Mesodermal cell (in vitro differentiated cells): ENCODE measurements around the gene ATG7.

Experiments used
- H3K27ac ChIP-seq: 2 replicates; pipeline ENCODE4 v1.7.0; 2013; ENCODE audit warnings: mild to moderate bottlenecking, low read depth, low read length, moderate library complexity; ENCODE audit not compliant: severe bottlenecking
- H3K36me3 ChIP-seq: 2 replicates; pipeline ENCODE4 v1.7.1; 2013; ENCODE audit warnings: mild to moderate bottlenecking, low read length, moderate library complexity; ENCODE audit not compliant: control insufficient read depth, insufficient read depth
- H3K4me1 ChIP-seq: one replicate; pipeline ENCODE4 v1.7.1; 2013; ENCODE audit warnings: mild to moderate bottlenecking, low read length; ENCODE audit not compliant: insufficient read depth, control insufficient read depth, poor library complexity, severe bottlenecking
- H3K4me3 ChIP-seq: 2 replicates; pipeline ENCODE4 v1.7.0; 2013; ENCODE audit warnings: low read length, control low read depth, mild to moderate bottlenecking; ENCODE audit not compliant: insufficient read depth, poor library complexity, severe bottlenecking; ENCODE audit errors: extremely low read depth
- H3K9me3 ChIP-seq: 2 replicates; pipeline ENCODE4 v1.7.1; 2013; ENCODE audit warnings: mild to moderate bottlenecking, low read length, moderate library complexity; ENCODE audit not compliant: control insufficient read depth
- WGBS, 2 experiments: methylation state at CpG; one replicate each; pipeline ENCODE4 v1.1.5; 2013; ENCODE audit warnings: missing lambda C conversion rate in 2 of 2; ENCODE audit not compliant: insufficient coverage in 2 of 2; 5-methylcytosine and 5-hydroxymethylcytosine counted together

Gene ATG7

DNA sequence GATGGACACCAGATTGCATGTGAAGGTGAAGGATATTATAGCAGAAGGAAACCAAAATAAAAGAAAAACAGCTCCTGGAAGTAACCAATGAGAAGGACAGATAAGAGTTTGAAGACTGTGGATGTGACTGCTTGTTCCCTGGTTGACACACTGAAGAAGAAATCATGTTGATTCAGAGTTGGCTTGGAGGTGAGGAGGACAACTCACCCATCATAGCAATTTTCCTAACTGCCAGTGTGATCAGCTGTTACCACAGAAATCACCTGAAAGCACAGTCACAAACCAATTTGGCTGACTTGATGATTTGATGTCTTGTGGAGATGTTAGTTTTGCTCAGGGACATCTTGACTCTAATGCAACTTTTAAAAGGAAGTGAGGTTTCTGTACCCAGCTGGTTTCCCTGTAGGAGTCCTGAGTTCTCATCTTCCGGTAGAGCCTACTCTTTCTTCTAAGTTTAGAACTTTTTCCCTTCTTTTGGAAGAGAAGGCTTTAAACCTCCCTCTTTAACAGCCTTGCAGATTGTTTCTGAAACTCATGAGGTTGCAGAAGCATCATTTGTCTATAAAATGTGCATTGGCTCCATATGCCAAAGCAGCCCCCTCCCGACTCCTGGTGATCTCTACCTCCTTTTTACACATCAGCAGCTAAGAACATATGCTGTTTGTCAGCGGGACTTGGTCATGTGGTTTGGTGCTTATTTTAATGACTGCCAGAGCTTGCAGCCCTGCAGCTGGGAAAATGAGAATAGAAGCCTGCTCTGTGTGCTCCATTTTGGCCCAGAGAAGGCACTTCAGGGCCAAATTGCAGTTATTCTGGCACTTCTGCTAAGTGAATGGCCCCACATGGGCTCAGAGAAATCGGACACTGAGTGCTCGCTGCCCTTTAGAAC is 10.3 kb downstream of the ATG7 start:
- H3K9me3 ChIP-seq = no peaks in the 10 kb centered on the region
- H3K36me3 ChIP-seq = peaks cover 34% of the 10 kb centered on the region
- 65 to 94% methylated on average over 2 to 4 of the region's 5 CpGs for whole genome bisulfite sequencing, 2 experiments
- no peak overlapping the region for H3K27ac ChIP-seq
- peaks cover 15% of the 10 kb centered on the region for H3K4me1 ChIP-seq
- no peak overlapping the region for H3K4me3 ChIP-seq

DNA sequence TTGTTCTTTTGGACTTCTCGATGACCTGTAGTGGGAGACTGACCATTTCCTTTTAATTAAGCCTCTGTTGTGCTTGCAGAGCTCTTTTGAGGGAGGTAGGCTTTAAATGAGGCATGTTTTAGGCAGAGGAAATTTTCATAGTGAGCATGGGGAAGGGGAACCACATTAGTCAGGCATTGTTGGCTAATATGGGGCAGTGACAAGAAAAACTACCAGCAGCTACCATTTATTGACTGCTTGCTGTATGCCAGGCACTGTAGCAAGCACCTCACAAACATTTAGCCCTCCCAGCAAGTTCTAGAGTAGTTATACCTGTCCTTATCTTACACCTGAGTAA is 10.9 kb downstream of the ATG7 start:
- peaks cover 21% of the 10 kb centered on the region for H3K4me1 ChIP-seq
- no peak overlapping the region for H3K27ac ChIP-seq
- H3K9me3 ChIP-seq = no peaks in the 10 kb centered on the region
- H3K36me3 ChIP-seq = peaks cover 34% of the 10 kb centered on the region
- 92 to 100% methylated on average over 1 of the region's 1 CpG for WGBS, 2 experiments
- no peak overlapping the region for H3K4me3 ChIP-seq

DNA sequence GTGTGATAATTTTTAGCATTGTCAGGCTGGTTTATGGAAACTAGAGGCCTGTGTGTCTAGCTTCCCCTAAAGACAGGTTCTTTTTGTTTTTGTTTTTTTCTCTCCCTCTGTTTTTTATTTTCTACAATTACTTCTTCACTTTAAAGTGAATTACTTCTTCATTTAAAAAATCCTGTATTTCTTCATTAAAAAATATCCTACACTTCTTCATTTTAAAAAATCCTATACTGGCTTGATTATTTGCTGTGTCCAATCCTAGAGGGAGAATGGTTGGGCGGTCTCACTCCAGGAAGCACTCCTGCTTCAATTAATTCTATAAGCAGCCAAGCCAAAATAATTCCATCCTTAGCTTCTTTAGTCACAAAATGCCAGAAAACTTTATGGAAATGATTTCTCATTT is 11.8 kb downstream of the ATG7 start:
- no peak overlapping the region for H3K27ac ChIP-seq
- H3K4me1 ChIP-seq = peaks cover 23% of the 10 kb centered on the region
- WGBS, 2 experiments = no CpG with 5 or more reads among the region's 1 CpG

DNA sequence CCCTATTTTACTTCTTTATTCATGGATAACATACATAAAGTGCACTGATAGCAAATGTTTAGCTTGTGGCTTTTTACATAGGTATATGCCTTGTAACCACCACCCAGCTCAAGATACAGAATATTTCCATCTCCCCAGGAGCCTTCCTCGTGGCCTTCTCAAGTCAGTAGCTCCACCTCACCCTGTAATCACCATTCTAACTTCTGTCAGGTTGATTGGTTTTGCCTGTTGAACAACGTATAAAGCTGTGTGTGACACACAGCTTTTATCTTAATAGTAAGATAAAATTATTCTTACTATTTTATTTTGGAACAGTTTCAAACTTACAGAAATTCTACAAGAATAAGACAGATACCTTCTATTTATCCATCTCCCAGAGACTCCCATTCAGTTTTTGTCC is 13.3 kb downstream of the ATG7 start:
- Histone ChIP-seq H3K4me3 (no peak overlapping the region), H3K27ac (no peak overlapping the region), H3K36me3 (peaks cover 34% of the 10 kb centered on the region), H3K9me3 (no peaks in the 10 kb centered on the region), H3K4me1 (peaks cover 36% of the 10 kb centered on the region)
- 89% methylated on average over 1 of the region's 2 CpGs; no CpG with 5 or more reads in 1 of the 2 experiments for WGBS, 2 experiments

More for the DNA sequence above, 11.8 kb downstream of the ATG7 start:
- H3K9me3 ChIP-seq = no peaks in the 10 kb centered on the region
- H3K4me3 ChIP-seq = no peak overlapping the region
- peaks cover 34% of the 10 kb centered on the region for H3K36me3 ChIP-seq

DNA sequence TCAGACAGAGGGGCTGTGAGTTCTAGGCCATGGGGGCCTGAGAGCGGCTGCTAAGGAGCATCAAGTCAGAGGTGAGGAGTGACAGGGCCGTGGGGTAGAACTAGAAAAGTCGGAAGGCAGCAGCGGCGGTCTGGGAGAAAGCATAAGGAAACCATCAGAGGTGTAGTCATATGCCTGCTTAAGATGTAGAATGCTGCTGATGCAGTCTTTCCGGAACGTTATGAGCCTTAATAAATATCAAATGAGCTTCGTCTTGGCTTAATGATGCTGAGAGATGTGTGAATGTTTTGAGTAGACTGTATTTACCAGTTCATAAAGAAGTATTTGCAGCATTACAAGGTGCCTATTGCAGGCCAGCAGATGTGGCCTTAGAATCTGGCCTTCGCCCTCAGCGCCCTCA is 15.2 kb downstream of the ATG7 start:
- H3K9me3 ChIP-seq = no peaks in the 10 kb centered on the region
- H3K4me1 ChIP-seq = peaks cover 40% of the 10 kb centered on the region
- WGBS, 2 experiments = 94 to 99% methylated on average over 8 of the region's 10 CpGs
- H3K36me3 ChIP-seq = peaks cover 25% of the 10 kb centered on the region
- no peak overlapping the region for H3K4me3 ChIP-seq
- peak overlapping the region; percentile 85 for H3K27ac ChIP-seq

DNA sequence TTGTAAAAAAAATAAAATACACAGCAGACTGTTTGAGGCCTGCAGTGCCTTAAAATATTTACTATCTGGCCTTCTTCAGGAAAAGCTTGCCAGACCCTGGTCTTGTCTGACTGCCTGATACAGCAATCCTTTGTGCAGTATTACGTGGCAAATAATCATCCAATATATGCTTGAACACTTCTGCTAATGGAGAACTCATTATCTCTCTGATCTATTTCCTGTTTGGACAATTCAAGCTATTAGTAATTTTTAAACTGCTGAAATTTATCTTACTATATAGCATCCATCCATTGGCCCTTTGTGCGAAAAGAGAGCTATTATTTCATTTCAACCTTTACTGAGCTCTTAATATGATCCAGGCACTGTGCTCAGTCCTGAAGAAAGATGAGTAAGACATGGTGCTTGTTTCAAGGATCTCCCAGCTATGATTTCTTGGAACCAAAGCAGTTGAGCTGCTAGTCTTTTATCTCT is 15.9 kb downstream of the ATG7 start:
- H3K36me3 ChIP-seq = peaks cover 18% of the 10 kb centered on the region
- H3K27ac ChIP-seq = peak overlapping the region; percentile 85
- no peaks in the 10 kb centered on the region for H3K9me3 ChIP-seq
- H3K4me3 ChIP-seq = no peak overlapping the region
- H3K4me1 ChIP-seq = peaks cover 40% of the 10 kb centered on the region
- 86 to 100% methylated on average over 1 of the region's 2 CpGs for WGBS, 2 experiments

DNA sequence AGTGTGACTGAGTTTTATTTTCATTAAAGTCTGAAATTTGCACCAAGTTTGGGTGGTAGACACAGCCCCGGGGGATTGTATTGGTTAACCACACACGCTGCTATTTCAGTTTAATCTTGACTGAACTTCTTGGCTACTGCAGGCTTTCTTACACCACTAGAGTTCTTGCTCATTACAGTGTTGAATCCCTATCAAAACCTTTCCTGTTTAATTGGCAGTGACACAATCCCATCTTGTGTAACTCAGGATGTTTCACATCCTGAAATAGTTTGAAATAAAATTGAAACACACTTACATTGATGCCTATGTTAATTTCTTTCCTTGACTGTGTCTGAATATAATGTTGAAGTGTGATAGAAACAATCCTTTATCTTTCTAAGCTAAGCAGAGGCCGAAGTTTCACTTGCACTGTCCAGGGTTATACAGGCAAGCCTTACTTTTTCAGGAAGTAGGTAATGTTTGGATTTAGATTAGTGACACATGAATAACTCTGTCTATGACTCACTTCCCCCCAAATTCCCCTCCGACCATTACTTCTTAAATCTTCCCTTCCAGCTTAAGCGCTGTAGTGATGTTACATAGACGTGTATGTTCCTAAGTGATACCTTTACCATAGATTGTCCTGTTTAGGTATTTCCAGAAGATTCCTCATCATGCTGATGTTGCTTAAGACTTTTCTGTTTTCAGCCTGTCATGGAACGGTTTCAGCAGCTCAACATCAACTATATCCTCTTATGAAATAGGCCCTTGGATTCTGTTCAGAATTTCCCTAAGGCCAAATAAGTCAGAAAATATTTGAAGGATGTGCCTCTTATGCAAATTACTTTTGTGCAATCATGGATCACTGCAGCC is 16.8 kb downstream of the ATG7 start:
- Histone ChIP-seq H3K36me3 (peaks cover 9% of the 10 kb centered on the region), H3K4me1 (peaks cover 40% of the 10 kb centered on the region), H3K9me3 (no peaks in the 10 kb centered on the region), H3K4me3 (no peak overlapping the region), H3K27ac (peak overlapping the region; percentile 94)
- 81 to 97% methylated on average over 2 to 4 of the region's 7 CpGs for WGBS, 2 experiments

DNA sequence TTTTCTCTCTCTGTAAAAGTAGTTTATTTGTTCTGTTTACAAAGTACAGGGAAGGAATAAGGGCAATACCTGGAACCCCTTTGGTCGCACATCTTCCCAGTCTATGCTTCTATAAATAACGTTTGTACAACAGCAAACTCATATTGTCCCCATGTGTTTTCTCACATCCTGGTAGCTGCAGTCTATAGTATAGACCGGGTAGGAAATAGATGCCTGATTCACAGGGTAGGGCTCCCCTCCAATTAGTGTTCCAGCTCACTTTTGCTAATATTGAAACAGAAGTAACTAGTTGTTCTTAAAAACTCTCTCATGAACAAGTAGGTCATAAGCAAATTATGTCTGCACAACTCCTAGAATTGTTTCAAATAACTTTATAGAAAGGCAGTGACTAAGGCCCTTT is 17.7 kb downstream of the ATG7 start:
- Histone ChIP-seq H3K9me3 (no peaks in the 10 kb centered on the region), H3K4me1 (peaks cover 40% of the 10 kb centered on the region), H3K36me3 (peaks cover 3% of the 10 kb centered on the region), H3K4me3 (no peak overlapping the region), H3K27ac (peak overlapping the region; percentile 94)
- 93% methylated on average over 2 of the region's 3 CpGs; no CpG with 5 or more reads in 1 of the 2 experiments for WGBS, 2 experiments

DNA sequence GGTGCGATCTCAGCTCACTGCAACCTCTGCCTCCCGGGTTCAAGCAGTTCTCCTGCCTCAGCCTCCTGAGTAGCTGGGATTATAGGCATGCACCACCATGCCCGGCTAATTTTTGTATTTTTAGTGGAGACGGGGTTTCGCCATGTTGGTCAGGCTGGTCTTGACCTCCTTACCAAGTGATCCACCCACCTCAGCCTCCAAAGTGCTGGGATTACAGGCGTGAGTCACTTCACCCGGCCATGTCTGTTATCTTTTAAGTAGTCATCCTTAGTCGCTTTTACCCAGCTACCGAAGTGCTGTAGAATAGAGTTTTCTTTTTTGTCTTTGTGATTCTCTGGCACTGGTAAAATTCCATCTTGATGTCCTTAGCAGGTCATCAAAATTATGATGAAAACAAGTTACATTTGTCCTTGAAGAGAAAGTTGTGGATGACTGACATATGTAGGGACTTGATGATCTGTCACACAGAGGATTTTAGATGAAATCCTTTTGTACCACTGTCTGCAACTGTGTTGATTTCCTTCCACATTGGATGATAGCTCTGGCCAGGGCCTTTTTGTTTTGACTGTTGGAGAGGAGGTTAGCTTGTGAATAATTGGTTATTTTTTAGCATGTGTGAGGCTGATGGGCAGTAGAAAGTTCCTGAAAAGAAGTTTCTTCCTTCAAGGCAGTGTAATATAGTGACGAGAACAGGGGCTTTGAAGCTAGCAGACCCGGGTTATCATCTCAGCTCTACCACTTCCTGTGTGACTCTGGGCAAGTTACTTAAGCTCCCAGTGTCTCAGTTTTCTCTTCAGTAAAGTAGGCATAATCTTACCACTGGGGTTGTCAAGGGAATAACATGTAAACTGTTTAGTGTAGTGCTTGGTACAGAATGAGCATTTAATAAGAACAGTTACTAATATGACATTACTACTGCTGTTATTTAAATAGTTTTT is 18.8 kb downstream of the ATG7 start:
- peak overlapping the region; percentile 78 for H3K27ac ChIP-seq
- 77 to 97% methylated on average over 5 to 6 of the region's 11 CpGs for WGBS, 2 experiments
- no peaks in the 10 kb centered on the region for H3K9me3 ChIP-seq
- H3K4me3 ChIP-seq = no peak overlapping the region
- H3K36me3 ChIP-seq = no peaks in the 10 kb centered on the region
- H3K4me1 ChIP-seq = peaks cover 40% of the 10 kb centered on the region

DNA sequence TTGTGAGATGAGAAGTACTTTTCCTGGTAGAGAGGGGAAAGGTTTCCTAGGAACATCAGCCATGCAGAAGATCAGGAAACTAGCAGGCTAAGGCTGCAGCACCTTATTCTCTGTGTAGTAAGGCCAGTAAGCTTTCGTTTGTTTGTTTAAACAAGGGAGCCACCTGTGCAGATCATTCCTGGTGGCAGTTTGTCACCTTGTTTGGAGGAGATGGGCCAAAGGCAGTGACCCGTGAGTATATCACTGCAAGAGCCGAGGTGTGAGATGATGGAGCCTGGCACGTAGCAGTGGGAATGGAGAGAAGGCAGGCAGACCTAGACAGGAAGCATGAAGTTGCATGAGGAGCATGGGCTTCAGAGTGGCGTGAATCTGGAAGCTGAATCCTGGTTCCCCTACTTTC is 19.6 kb downstream of the ATG7 start:
- 96 to 100% methylated on average over 4 of the region's 5 CpGs for WGBS, 2 experiments
- Histone ChIP-seq H3K36me3 (peaks cover 3% of the 10 kb centered on the region), H3K9me3 (no peaks in the 10 kb centered on the region), H3K4me3 (no peak overlapping the region), H3K27ac (peak overlapping the region; percentile 78), H3K4me1 (peaks cover 39% of the 10 kb centered on the region)
